Mesothelial cell of epicardium (in vitro differentiated cells): Measurements from ENCODE around the gene ZNF280A. TPM values are rescaled to one million over a fixed set of nuclear protein-coding genes. Genes with fewer than 3 reads are reported as not detected.
"Not testable (repeated sequence)": the region's sequence is repeated elsewhere in the genome, so short reads cannot be mapped to it uniquely, and the experiment has no call there.

Experiments
- DNase-seq, 2 experiments: peaks; one replicate each; pipeline ENCODE4 v3.0.0; 2021; ENCODE audit warnings: low spot score in 2 of 2; ENCODE audit not compliant: unreplicated experiment in 2 of 2
- H3K27ac Mint-ChIP-seq: 2 replicates; pipeline ENCODE4 v1.8.0; 2021; ENCODE audit warnings: mixed read lengths
- H3K27me3 Mint-ChIP-seq: 2 replicates; pipeline ENCODE4 v1.8.0; 2021; ENCODE audit warnings: low read depth, mixed read lengths
- H3K36me3 Mint-ChIP-seq: 2 replicates; pipeline ENCODE4 v1.8.0; 2021; ENCODE audit warnings: mixed read lengths
- H3K4me1 Mint-ChIP-seq: 2 replicates; pipeline ENCODE4 v1.8.0; 2021; ENCODE audit warnings: mixed read lengths
- H3K4me3 Mint-ChIP-seq: 2 replicates; pipeline ENCODE4 v1.8.0; 2021; ENCODE audit warnings: mild to moderate bottlenecking, moderate library complexity, mixed read lengths
- H3K9me3 Mint-ChIP-seq: 2 replicates; pipeline ENCODE4 v1.8.0; 2021; ENCODE audit warnings: mixed read lengths
- CTCF ChIP-seq: fragments of 200-600 bp; sonication (generic); IDR thresholded peaks from one replicate; pipeline ENCODE4 v1.5.0; 2021; ENCODE audit warnings: antibody characterized with exemption; ENCODE audit not compliant: unreplicated experiment
- total RNA-seq: library from RNA; stranded (reverse); gene quantifications from 3 replicates; pipeline ENCODE4 v1.2.1, GENCODE V29; 2021

The ZNF280A gene
- total RNA-seq, 1 donor from 2014 or later: 0.16 TPM

- no peak overlapping the region for H3K27ac Mint-ChIP-seq
- H3K27me3 Mint-ChIP-seq: peaks cover 36% of the 10 kb centered on the region
- no peak for TF ChIP-seq CTCF
- H3K36me3 Mint-ChIP-seq: no peaks in the 10 kb centered on the region
- DNase-seq: no peak
- no peaks in the 10 kb centered on the region for H3K4me1 Mint-ChIP-seq
- H3K4me3 Mint-ChIP-seq: no peak overlapping the region
- no peaks in the 10 kb centered on the region for H3K9me3 Mint-ChIP-seq
Observed at GRCh38 chr22:22533863-22534262, 13.8 kb upstream of the ZNF280A start.

GRCh38 chr22:22533417-22533816 lies 13.3 kb upstream of the ZNF280A start:
- Mint-ChIP-seq H3K4me1 (no peaks in the 10 kb centered on the region), H3K27ac (no peak overlapping the region), H3K4me3 (no peak overlapping the region), H3K9me3 (no peaks in the 10 kb centered on the region), H3K27me3 (peaks cover 32% of the 10 kb centered on the region), H3K36me3 (no peaks in the 10 kb centered on the region)
- no peak for TF ChIP-seq CTCF
- no peak for DNase-seq

GRCh38 chr22:22532547-22533071 lies 12.5 kb upstream of the ZNF280A start:
- H3K27ac Mint-ChIP-seq, H3K4me3 Mint-ChIP-seq, DNase-seq, H3K4me1 Mint-ChIP-seq, H3K36me3 Mint-ChIP-seq, H3K9me3 Mint-ChIP-seq: not testable (repeated sequence)
- peaks cover 34% of the 10 kb centered on the region for H3K27me3 Mint-ChIP-seq

- no peaks in the 10 kb centered on the region for H3K4me1 Mint-ChIP-seq
- no peaks in the 10 kb centered on the region for H3K9me3 Mint-ChIP-seq
- H3K4me3 Mint-ChIP-seq: no peak overlapping the region
- H3K27ac Mint-ChIP-seq: no peak overlapping the region
- no peak for DNase-seq
- peaks cover 32% of the 10 kb centered on the region for H3K27me3 Mint-ChIP-seq
- no peak for TF ChIP-seq CTCF
- H3K36me3 Mint-ChIP-seq: no peaks in the 10 kb centered on the region
Observed at GRCh38 chr22:22531770-22532546, 11.9 kb upstream of the ZNF280A start.

- Mint-ChIP-seq H3K4me1 (no peaks in the 10 kb centered on the region), H3K27ac (no peak overlapping the region), H3K9me3 (no peaks in the 10 kb centered on the region)
Observed at GRCh38 chr22:22528780-22529179, 8.7 kb upstream of the ZNF280A start.

More at GRCh38 chr22:22528780-22529179, 8.7 kb upstream of the ZNF280A start:
- no peak overlapping the region for H3K4me3 Mint-ChIP-seq
- TF ChIP-seq CTCF: no peak
- H3K27me3 Mint-ChIP-seq: peaks cover 38% of the 10 kb centered on the region
- no peaks in the 10 kb centered on the region for H3K36me3 Mint-ChIP-seq
- no peak for DNase-seq
